Esophagus (tissue), 2 donors: Measurements from ENCODE around the gene DDX41. TPM values are rescaled to one million over a fixed set of nuclear protein-coding genes. Genes with fewer than 3 reads are reported as not detected.
A peak's percentile ranks its signal among the peaks of the same experiment; 100 is the strongest.

Experiments used
- H3K27ac ChIP-seq, 2 donors: one replicate each; pipeline ENCODE4 v1.5.1; 2013; ENCODE audit warnings: low read depth in 2 of 2, mild to moderate bottlenecking in 2 of 2, inconsistent platforms in 1 of 2, low read length in 1 of 2, moderate library complexity in 1 of 2
- H3K27me3 ChIP-seq, 2 donors: one replicate each; pipeline ENCODE4 v1.6.1; 2013; ENCODE audit warnings: low read length in 2 of 2, control low read depth in 1 of 2, mild to moderate bottlenecking in 1 of 2; ENCODE audit not compliant: insufficient read depth in 2 of 2, control insufficient read depth in 1 of 2
- H3K36me3 ChIP-seq, 2 donors: one replicate each; pipeline ENCODE4 v1.6.1; 2013; ENCODE audit warnings: low read length in 1 of 2; ENCODE audit not compliant: control insufficient read depth in 2 of 2, insufficient read depth in 2 of 2
- H3K4me1 ChIP-seq, 2 donors: one replicate each; pipeline ENCODE4 v1.6.1; 2013; ENCODE audit warnings: low read length in 1 of 2; ENCODE audit not compliant: control insufficient read depth in 2 of 2, insufficient read depth in 2 of 2
- H3K4me3 ChIP-seq, 2 donors: one replicate each; pipeline ENCODE4 v1.5.1; 2013; ENCODE audit warnings: low read length in 2 of 2, mild to moderate bottlenecking in 2 of 2, low read depth in 1 of 2, moderate library complexity in 1 of 2
- H3K9me3 ChIP-seq, 2 donors: one replicate each; pipeline ENCODE4 v1.6.1; 2013; ENCODE audit warnings: mild to moderate bottlenecking in 2 of 2, low read depth in 1 of 2, low read length in 1 of 2, moderate library complexity in 1 of 2; ENCODE audit not compliant: control insufficient read depth in 2 of 2, insufficient read depth in 1 of 2
- WGBS, 2 donors: extraction: QIAGEN DNeasy Blood & Tissue Kit; methylation state at CpG; one replicate each; pipeline ENCODE4 v1.1.7; 2013; 5-methylcytosine and 5-hydroxymethylcytosine counted together
- polyA plus RNA-seq, 2 donors: library from polyadenylated mRNA; stranded (reverse); fragments of 200-250 nt; gene quantifications; one replicate each; pipeline ENCODE4 v1.2.3, GENCODE V29; 2013
- donor health status: healthy with polysubstance abuse.
- donor health status: Bipolar disorder and iron deficiency.

DDX41 gene
- polyA plus RNA-seq, 2 donors = 57.0 to 73.8 TPM

- Histone ChIP-seq H3K9me3 (no peaks in the 10 kb centered on the region), H3K36me3 (peaks cover 2 to 14% of the 10 kb centered on the region in 2 donors), H3K27me3 (no peaks in the 10 kb centered on the region), H3K4me3 (no peak overlapping the region), H3K27ac (no peak overlapping the region), H3K4me1 (peaks cover 4 to 10% of the 10 kb centered on the region in 2 donors)
- 95% methylated on average over 25 of the region's 25 CpGs for WGBS, 2 donors
Observed at GRCh38 chr5:177466861-177467260, 49.9 kb downstream of the DDX41 start.

GRCh38 chr5:177465044-177465443, 51.7 kb downstream of the DDX41 start:
- no peaks in the 10 kb centered on the region for H3K9me3 ChIP-seq
- H3K4me3 ChIP-seq = no peak overlapping the region
- no peak overlapping the region for H3K27ac ChIP-seq
- 96 to 97% methylated on average over 11 of the region's 11 CpGs for WGBS, 2 donors
- no peaks in the 10 kb centered on the region for H3K27me3 ChIP-seq
- H3K36me3 ChIP-seq = peaks cover 2 to 15% of the 10 kb centered on the region in 2 donors
- H3K4me1 ChIP-seq = peaks cover 0 to 4% of the 10 kb centered on the region in 2 donors

GRCh38 chr5:177462021-177462670, 54.6 kb downstream of the DDX41 start:
- Histone ChIP-seq H3K36me3 (peaks cover 5 to 15% of the 10 kb centered on the region in 2 donors), H3K27ac (peak overlapping the region in 1 of 2 donors; percentile 29), H3K4me1 (no peaks in the 10 kb centered on the region), H3K27me3 (no peaks in the 10 kb centered on the region), H3K9me3 (no peaks in the 10 kb centered on the region), H3K4me3 (no peak overlapping the region)
- 72 to 81% methylated on average over 27 of the region's 27 CpGs for WGBS, 2 donors

Other genes starting within 250 kb of the DDX41 start
- 10 to 100 TPM; 60.0 to 80.2 TPM for gene RAB24, start 213.2 kb downstream of the DDX41 start, polyA plus RNA-seq
- gene PRELID1, start 213.2 kb downstream of the DDX41 start, polyA plus RNA-seq = 100 to 1,000 TPM; 120 to 135 TPM
- 10 to 100 TPM; 14.4 to 32.3 TPM for gene MXD3, start 205.1 kb downstream of the DDX41 start, polyA plus RNA-seq
- 100 to 1,000 TPM in 1 of 2 donors, 10 to 100 TPM in 1; 84.0 to 190 TPM for gene LMAN2, start 165.3 kb downstream of the DDX41 start, polyA plus RNA-seq
- 10 to 100 TPM; 49.7 to 74.5 TPM for gene RGS14, start 159.0 kb downstream of the DDX41 start, polyA plus RNA-seq
- under 1 TPM; 0.13 to 0.49 TPM for gene SLC34A1, start 132.5 kb downstream of the DDX41 start, polyA plus RNA-seq
- under 1 TPM in 1 of 2 donors, not detected in 1; 0.21 TPM for gene PFN3, start 116.3 kb downstream of the DDX41 start, polyA plus RNA-seq
- 10 to 100 TPM; 18.1 to 33.5 TPM for gene F12, start 107.4 kb downstream of the DDX41 start, polyA plus RNA-seq
- gene GRK6, start 90.3 kb downstream of the DDX41 start, polyA plus RNA-seq = 10 to 100 TPM; 10.4 to 19.8 TPM
- 1 to 10 TPM; 2.0 to 4.9 TPM for gene PRR7, start 70.1 kb downstream of the DDX41 start, polyA plus RNA-seq
- 10 to 100 TPM; 18.2 to 24.7 TPM for gene DBN1, start 43.3 kb downstream of the DDX41 start, polyA plus RNA-seq
- 100 to 1,000 TPM in 1 of 2 donors, 10 to 100 TPM in 1; 65.4 to 102 TPM for gene PDLIM7, start 19.4 kb downstream of the DDX41 start, polyA plus RNA-seq
- gene DOK3, start 7.1 kb downstream of the DDX41 start, polyA plus RNA-seq = 1 to 10 TPM; 2.4 to 5.1 TPM
- gene FAM193B, start 37.6 kb upstream of the DDX41 start, polyA plus RNA-seq = 100 to 1,000 TPM in 1 of 2 donors, 10 to 100 TPM in 1; 42.2 to 141 TPM
- gene TMED9, start 75.2 kb upstream of the DDX41 start, polyA plus RNA-seq = 100 to 1,000 TPM in 1 of 2 donors, 10 to 100 TPM in 1; 72.8 to 146 TPM
- 10 to 100 TPM; 12.7 to 16.7 TPM for gene B4GALT7, start 83.2 kb upstream of the DDX41 start, polyA plus RNA-seq